Midbrain (tissue), 1 donor: ENCODE data around the gene CCT7.

ENCODE experiments used
- DNase-seq: peaks from one replicate; lab custom pipeline; 2025; lab: John Stamatoyannopoulos, UW

CCT7 gene

GRCh38 chr2:73227086-73227485, 7.0 kb upstream of the CCT7 start:
- DNase-seq, result no peak

- no peak for DNase-seq
These were observed 5.5 kb upstream of the CCT7 start for GRCh38 chr2:73228631-73229030.

DNA sequence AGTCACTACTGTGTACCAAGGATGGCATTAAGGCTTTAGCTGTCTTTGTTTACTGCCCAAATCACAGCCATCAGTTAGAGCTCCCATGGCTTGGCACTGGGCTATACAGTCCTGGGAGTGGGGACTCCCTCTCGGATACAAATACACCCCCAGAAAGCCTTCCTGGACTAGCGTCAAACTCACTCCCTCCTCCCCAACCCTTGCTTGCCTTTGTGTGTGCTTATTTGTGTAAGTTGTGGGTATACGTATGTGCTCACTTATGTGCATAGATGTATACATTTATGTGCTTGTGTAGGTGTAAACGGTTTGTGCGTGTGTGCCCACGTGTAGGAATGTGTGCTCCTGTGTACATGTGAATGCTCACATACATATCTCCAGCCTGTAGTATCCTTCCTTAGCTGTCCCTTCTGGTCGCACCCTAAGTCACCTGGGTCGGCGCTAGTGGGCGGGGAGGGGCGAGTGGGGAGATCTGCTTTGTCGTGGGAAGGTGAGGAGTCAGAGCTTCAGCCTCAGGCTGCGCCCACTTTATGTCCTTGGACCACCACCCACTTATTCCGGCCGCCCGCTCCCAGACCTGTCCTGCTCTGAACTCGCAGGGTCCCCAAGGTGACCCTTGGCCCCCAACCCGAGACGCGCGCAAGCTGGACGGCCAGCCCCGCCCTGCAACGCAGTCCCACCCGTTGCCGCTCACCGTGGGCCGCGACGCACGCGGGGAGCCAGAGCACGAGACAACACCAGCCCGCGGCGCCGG, 1.5 kb upstream of the CCT7 start:
- no peak for DNase-seq

DNA sequence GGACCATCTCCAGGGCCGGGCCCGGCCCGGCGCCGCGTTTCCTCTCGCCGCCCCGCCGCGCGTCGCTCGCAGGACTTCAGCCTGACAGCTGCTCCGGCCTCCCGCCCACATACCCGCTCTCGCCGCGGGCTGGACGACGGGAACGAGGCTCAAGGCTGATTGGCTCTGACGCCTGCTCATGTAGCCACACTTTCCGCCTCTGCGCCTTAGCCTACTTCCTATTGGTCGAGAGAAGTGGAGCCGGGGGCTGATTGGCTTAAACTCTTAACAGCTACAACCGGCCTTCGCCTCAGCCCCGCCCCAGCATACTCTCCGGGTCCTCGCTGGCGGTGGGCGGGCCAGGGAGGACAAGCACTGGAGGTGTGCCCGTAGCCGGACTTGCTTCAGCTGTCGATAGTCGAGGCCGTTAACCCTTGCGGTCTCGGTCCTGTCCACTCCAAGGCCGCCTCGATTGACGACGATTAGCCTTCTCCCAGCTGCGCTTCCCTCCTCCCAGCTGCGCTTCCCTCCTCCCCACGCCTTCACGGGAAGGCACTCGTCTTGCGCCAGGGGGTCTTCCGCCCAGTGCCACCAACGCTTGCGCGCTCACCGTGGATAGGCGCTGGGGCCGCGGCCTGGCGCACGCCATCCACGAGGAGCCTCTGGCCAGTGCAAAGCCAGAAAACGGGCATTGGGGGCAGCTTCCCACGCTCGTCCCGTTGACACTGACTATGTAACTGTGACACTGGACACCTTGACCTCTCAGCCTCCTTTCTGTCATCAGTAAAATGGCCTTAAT, 765 bp upstream of the CCT7 start, which contains the start of gene PRADC1:
TSS of gene PRADC1 (minus strand) at position 86 of the 778 bp plus-strand sequence. CDS start at position 7, 79 bp downstream.
- DNase-seq, result peak; percentile 100

GRCh38 chr2:73235315-73236028, 1.4 kb downstream of the CCT7 start:
- no peak for DNase-seq

DNA sequence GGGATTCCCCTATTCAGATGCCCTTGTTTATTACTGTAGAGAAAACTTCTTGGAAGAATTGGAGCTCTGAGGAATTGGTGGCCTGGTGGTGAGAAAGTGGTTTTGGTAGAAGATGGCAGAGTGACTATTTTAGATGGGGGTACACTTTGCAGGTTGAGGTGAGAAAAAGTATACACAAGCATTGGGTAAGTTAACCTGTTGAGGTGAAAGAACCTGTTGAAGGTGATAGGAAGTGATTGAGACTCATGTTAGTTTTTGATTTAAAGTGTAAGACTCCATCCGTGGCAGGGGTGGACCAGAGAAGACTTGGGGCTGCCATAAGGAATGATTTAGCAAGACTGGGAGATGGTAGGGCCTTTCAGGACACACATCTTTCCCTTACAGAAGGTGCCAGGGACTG, 3.1 kb downstream of the CCT7 start:
- no peak for DNase-seq

GRCh38 chr2:73238149-73238548, 4.0 kb downstream of the CCT7 start:
- no peak for DNase-seq

- no peak for DNase-seq
These were observed 4.9 kb downstream of the CCT7 start for GRCh38 chr2:73238976-73239375.

GRCh38 chr2:73239776-73240175, 5.7 kb downstream of the CCT7 start:
- DNase-seq, result no peak

GRCh38 chr2:73243884-73244570, 9.9 kb downstream of the CCT7 start:
- no peak for DNase-seq

DNA sequence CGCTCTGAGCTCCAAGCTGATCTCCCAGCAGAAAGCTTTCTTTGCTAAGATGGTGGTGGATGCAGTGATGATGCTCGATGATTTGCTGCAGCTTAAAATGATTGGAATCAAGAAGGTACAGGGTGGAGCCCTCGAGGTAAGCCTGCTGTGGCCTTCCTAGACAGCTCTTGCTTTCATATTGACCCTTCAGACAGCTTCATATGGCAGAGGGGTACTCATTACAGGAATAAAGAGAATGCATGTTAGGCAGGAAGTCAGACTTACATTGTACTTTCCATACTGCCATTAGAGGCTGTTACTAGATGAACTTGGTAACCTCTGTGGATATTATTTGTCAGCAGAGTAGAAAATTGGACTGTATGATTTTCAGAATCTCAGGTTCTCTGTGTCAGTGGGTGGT, 10.5 kb downstream of the CCT7 start:
- no peak for DNase-seq

- no peak for DNase-seq
These were observed 12.7 kb downstream of the CCT7 start for GRCh38 chr2:73246850-73247249.

DNA sequence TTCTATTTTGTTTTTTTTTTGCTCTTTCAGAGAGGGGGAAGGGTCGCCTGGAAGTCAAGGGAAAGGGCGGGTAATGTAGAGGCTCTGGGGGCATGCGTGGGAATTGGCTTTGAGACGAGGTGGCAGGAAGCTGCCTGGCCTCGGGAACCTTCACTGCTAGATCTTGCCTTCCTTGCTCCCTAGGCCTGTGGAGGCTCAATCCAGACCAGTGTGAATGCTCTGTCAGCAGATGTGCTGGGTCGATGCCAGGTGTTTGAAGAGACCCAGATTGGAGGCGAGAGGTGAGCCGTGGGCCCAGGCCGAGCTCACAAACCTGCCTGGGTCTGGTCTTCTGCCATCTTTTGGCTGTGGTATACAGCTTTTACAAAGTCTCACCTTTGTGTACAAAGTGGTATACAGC, 15.5 kb downstream of the CCT7 start:
- no peak for DNase-seq

- DNase-seq, result no peak
These were observed 17.1 kb downstream of the CCT7 start for GRCh38 chr2:73250872-73251846.

DNA sequence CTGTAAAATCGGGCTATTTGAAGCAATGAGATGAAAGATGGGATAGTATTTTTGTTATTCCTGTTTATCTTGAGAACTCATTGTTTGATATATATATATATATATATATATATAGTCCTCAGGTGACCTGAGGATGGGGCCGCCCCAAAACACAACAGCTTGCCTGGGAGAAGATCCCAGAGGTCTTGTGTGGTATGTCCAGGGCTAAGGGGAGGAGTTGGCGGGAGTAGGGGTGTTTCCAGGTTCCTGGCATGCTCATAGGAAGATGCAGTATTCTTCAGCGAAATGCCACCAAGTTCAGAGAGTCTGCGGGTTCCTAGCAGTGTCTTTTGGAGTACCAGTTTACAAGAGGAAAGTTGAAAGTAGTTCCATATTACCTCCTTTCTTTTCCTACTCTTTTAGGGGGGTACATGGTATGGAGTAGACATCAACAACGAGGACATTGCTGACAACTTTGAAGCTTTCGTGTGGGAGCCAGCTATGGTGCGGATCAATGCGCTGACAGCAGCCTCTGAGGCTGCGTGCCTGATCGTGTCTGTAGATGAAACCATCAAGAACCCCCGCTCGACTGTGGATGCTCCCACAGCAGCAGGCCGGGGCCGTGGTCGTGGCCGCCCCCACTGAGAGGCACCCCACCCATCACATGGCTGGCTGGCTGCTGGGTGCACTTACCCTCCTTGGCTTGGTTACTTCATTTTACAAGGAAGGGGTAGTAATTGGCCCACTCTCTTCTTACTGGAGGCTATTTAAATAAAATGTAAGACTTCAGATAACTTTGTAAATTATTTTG, 18.3 kb downstream of the CCT7 start:
- no peak for DNase-seq

- no peak for DNase-seq
These were observed 19.3 kb downstream of the CCT7 start for GRCh38 chr2:73253400-73253799.

DNA sequence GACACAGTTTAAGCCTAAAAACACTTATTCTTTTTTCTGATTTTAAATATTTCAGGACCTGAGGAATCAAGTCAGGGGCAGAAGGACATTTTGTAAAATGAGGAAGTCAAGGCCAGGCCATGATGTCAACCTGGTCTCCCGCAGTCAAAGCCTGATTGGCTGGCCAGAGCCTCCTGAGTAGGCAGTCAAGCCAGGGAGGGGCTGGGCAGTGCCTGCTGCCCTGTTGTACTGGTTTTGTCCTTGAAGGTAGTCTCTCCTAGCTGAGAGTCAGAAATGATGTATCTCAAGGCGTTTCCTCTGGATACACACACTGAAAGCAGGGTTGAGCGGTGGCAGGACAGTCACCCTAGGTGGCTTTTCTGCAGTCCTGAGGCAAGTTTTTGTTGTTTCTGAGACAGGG, 19.8 kb downstream of the CCT7 start:
- DNase-seq, result no peak

- DNase-seq, result no peak
These were observed 20.4 kb downstream of the CCT7 start for GRCh38 chr2:73254343-73255006.

- DNase-seq, result no peak
These were observed 21.0 kb downstream of the CCT7 start for GRCh38 chr2:73255007-73255644.
